NCI-H82 treated with DMSO at 0.1 percent for 48 hours (cell line): ENCODE results near the gene GALNT7.

Source experiments
- DNase-seq: peaks from one replicate; lab custom pipeline; 2025; ENCODE audit not compliant: unreplicated experiment; lab: John Stamatoyannopoulos, UW

Gene GALNT7

GRCh38 chr4:173334891-173335752, 166.5 kb downstream of the GALNT7 start:
- DNase-seq = peak; percentile 55

- no peak for DNase-seq
Measured at GRCh38 chr4:173337463-173337862, 168.9 kb downstream of the GALNT7 start.

- no peak for DNase-seq
Measured at GRCh38 chr4:173343832-173344397, 175.3 kb downstream of the GALNT7 start.

GRCh38 chr4:173345648-173346047, 177.0 kb downstream of the GALNT7 start:
- DNase-seq = no peak

- no peak for DNase-seq
Measured at GRCh38 chr4:173346074-173346473, 177.5 kb downstream of the GALNT7 start.

GRCh38 chr4:173347467-173347866, 178.9 kb downstream of the GALNT7 start:
- no peak for DNase-seq

- DNase-seq = no peak
Measured at GRCh38 chr4:173357939-173358338, 189.3 kb downstream of the GALNT7 start.

- no peak for DNase-seq
Measured at GRCh38 chr4:173360587-173361221, 192.1 kb downstream of the GALNT7 start.

- no peak for DNase-seq
Measured at GRCh38 chr4:173362666-173363065, 194.1 kb downstream of the GALNT7 start.

- DNase-seq = no peak
Measured at GRCh38 chr4:173365359-173365996, 196.9 kb downstream of the GALNT7 start.

GRCh38 chr4:173367285-173367684, 198.7 kb downstream of the GALNT7 start:
- DNase-seq = no peak

- DNase-seq = no peak
Measured at GRCh38 chr4:173367946-173368345, 199.3 kb downstream of the GALNT7 start.

GRCh38 chr4:173370130-173370476, 201.5 kb downstream of the GALNT7 start:
- DNase-seq = no peak

- peak; percentile 90 for DNase-seq
Measured at GRCh38 chr4:173370477-173371291, 202.1 kb downstream of the GALNT7 start, which contains the start of gene SAP30. Gene SAP30, plus strand, starts transcription at chr4:173370954. Its CDS starts 229 bp downstream, at chr4:173371183.

GRCh38 chr4:173371292-173372192, 202.9 kb downstream of the GALNT7 start:
- DNase-seq = peak; percentile 9
